NCI-H2029 treated with DMSO at 0.1 percent for 48 hours (cell line): ENCODE measurements around the gene DHRS1.
"Not testable (repeated sequence)": the region's sequence is repeated elsewhere in the genome, so short reads cannot be mapped to it uniquely, and the experiment has no call there.

ENCODE experiments used
- DNase-seq: peaks from one replicate; lab custom pipeline; 2025; lab: John Stamatoyannopoulos, UW

The DHRS1 gene

GRCh38 chr14:24246765-24247212 is 52.8 kb downstream of the DHRS1 start:
- no peak for DNase-seq

GRCh38 chr14:24245350-24245749 is 54.2 kb downstream of the DHRS1 start:
- not testable (repeated sequence) for DNase-seq

GRCh38 chr14:24243336-24243836 is 56.2 kb downstream of the DHRS1 start:
- DNase-seq: peak; percentile 30

- peak; percentile 25 for DNase-seq
Observed at GRCh38 chr14:24241829-24242443, 57.6 kb downstream of the DHRS1 start.
